IPS DF 6.9 (cell line): ENCODE measurements around the gene CHN1.

Experiments used
- DNase-seq: peaks from one replicate; pipeline ENCODE4 v3.0.0-alpha.2; 2013; ENCODE audit warnings: low read depth, low spot score
- H3K27ac ChIP-seq: one replicate; pipeline ENCODE4 v1.5.1; 2013; ENCODE audit warnings: low read length, control low read depth
- H3K27me3 ChIP-seq: 2 replicates; pipeline ENCODE4 v1.6.1; 2013; ENCODE audit warnings: mild to moderate bottlenecking, low read length; ENCODE audit not compliant: control insufficient read depth, insufficient read depth
- H3K36me3 ChIP-seq: 2 replicates; pipeline ENCODE4 v1.6.1; 2013; ENCODE audit warnings: low read length; ENCODE audit not compliant: control insufficient read depth, insufficient read depth
- H3K4me1 ChIP-seq: 2 replicates; pipeline ENCODE4 v1.6.1; 2013; ENCODE audit warnings: low read length; ENCODE audit not compliant: control insufficient read depth, insufficient read depth
- H3K4me3 ChIP-seq: 2 replicates; pipeline ENCODE4 v1.5.1; 2013; ENCODE audit warnings: mild to moderate bottlenecking, low read length
- H3K9me3 ChIP-seq: 2 replicates; pipeline ENCODE4 v1.6.1; 2013; ENCODE audit warnings: low read length, inconsistent platforms; ENCODE audit not compliant: control insufficient read depth, insufficient read depth
- WGBS: extraction: QIAGEN DNeasy Blood & Tissue Kit; methylation state at CpG from one replicate; pipeline ENCODE4 v1.1.7; 2013; ENCODE audit warnings: mixed read lengths, missing lambda C conversion rate; ENCODE audit not compliant: insufficient read length, insufficient coverage; 5-methylcytosine and 5-hydroxymethylcytosine counted together

CHN1 gene

DNA sequence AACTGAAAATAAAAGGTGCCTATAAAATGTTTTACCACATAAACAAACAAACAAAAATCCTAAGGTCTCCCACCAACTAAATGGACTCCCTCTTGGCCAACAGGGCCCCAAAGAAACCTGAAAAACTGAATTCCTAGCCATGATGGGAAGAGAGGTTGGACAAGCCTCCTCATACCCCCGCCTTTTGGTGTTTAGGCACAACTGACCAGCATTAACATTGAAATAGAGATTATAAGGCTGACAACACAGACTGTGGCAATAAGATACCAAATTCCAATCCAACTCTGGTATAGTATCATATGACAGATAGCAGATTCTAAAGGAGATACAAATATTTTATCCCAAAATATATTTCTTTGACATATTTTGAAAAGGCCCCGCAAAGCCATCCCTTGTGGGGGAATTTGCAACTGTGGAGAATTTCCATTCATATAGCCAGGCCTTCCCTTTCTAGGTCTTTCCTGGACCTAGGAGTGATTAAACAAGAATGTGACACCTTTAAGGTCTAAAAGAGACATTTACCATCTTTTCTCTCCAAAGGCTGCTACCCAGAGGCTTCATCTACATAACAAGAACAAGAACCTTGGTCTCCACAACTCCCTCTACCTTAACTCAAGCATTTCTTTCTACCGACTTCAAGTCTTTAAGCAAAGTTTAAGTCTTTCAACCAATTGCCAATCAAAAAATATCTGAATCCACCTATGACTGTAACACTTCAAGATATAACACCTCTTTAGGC lies 80.0 kb downstream of the CHN1 start:
- peak overlapping the region; percentile 94 for H3K27ac ChIP-seq
- H3K4me3 ChIP-seq = no peak overlapping the region
- no peaks in the 10 kb centered on the region for H3K36me3 ChIP-seq
- H3K27me3 ChIP-seq = no peaks in the 10 kb centered on the region
- H3K9me3 ChIP-seq = no peaks in the 10 kb centered on the region
- WGBS = no CpG with 5 or more reads among the region's 3 CpGs
- peak; percentile 57 for DNase-seq
- H3K4me1 ChIP-seq = no peaks in the 10 kb centered on the region

DNA sequence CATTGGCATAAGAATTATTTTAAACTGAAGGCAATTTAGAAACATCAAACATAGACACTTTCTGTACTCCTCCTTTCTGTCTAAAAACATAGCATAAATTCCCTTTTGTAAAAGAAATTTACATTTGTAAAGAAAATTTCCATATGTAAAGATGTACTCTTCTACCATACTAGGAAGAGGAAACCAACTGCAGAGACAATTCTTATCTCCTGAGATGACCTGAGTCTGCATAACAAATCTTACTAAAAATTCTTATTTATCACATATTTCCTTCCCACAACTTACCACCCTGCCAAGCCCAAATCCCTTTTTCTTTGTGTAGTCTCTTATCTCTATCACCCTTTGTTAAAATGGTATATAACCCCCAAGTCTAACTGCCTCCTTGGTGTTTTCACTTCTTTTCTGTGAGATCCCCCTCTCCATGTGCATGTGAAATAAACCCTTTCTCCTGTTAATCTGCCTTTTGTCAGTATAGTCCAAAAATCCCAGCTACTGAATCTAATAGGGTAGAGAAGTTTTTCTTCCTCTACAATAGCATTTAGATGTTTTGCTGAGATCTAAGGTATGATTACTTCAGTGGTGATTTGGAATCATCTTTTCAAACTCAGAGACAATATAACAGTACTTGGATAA lies 81.0 kb downstream of the CHN1 start:
- Histone ChIP-seq H3K36me3 (no peaks in the 10 kb centered on the region), H3K9me3 (no peaks in the 10 kb centered on the region), H3K4me3 (no peak overlapping the region), H3K27me3 (no peaks in the 10 kb centered on the region), H3K27ac (no peak overlapping the region), H3K4me1 (no peaks in the 10 kb centered on the region)
- no peak for DNase-seq

DNA sequence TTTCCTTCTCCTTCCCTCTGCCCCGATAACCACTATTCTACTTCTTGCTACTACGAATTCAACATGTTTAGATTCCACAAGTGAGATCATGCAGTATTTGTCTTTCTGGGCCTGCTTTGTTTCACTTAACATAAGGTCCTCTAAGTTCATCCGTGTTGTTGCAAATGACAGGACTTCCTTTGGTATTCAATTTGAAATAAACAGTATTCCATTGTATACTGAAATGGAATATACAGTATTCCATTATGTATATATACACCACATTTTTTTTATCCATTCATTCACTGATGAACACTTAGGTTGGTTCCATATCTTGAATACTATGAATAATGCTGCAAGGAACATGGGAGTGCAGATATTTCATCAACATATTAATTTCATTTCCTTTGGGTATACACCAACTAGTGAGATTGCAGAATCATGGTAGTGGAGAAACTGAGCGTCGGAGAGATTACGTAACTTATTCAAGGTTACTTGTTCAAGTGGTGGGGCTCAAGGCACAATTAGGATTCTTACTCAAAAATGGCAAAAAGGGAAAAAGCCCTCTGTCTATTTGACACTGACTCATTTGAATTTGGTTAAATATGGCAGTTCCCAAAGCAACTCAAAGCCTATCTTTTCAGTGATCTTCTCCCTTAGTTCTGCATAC lies 85.1 kb downstream of the CHN1 start:
- 100% methylated on average over 2 of the region's 6 CpGs for WGBS
- no peak for DNase-seq

DNA sequence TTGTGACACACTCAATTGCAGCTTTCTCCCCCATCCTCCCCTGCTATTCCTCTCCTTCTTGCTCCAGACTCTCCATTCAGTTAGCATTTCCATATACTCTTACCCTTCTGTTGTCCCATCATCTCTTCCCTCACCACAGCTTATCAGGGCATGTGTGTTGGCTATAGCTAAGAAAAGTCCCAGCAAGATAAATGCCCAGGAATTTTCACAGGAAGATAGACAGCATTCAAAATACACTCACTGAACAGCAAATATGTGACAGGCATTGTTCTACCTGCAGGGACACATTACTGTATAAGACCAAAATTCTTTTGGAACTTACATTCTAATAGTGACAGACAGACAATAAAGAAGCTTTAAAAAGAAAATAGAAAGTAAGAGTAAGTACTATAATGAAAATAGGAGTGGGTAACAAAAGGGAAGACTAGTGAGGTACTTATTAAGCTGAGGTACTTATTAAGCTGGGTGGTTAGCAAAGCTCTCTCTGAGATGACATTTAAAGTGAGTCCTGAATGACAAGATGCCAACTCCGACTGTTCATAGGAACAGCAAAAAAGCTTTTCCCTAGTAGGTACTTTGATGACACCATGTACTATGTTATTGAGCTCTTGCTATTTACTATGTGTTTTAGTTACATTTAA lies 86.2 kb downstream of the CHN1 start:
- no peaks in the 10 kb centered on the region for H3K36me3 ChIP-seq
- H3K4me1 ChIP-seq = peaks cover 3% of the 10 kb centered on the region; the same call in 1 of the 2 replicates
- no CpG with 5 or more reads among the region's 1 CpG for WGBS
- H3K9me3 ChIP-seq = no peaks in the 10 kb centered on the region
- no peak overlapping the region for H3K4me3 ChIP-seq
- no peaks in the 10 kb centered on the region for H3K27me3 ChIP-seq
- no peak overlapping the region for H3K27ac ChIP-seq
- no peak for DNase-seq

More for the DNA sequence above, 85.1 kb downstream of the CHN1 start:
- Histone ChIP-seq H3K4me3 (no peak overlapping the region), H3K27ac (no peak overlapping the region), H3K4me1 (peaks cover 2% of the 10 kb centered on the region; the same call in 1 of the 2 replicates), H3K36me3 (no peaks in the 10 kb centered on the region), H3K9me3 (no peaks in the 10 kb centered on the region), H3K27me3 (no peaks in the 10 kb centered on the region)

DNA sequence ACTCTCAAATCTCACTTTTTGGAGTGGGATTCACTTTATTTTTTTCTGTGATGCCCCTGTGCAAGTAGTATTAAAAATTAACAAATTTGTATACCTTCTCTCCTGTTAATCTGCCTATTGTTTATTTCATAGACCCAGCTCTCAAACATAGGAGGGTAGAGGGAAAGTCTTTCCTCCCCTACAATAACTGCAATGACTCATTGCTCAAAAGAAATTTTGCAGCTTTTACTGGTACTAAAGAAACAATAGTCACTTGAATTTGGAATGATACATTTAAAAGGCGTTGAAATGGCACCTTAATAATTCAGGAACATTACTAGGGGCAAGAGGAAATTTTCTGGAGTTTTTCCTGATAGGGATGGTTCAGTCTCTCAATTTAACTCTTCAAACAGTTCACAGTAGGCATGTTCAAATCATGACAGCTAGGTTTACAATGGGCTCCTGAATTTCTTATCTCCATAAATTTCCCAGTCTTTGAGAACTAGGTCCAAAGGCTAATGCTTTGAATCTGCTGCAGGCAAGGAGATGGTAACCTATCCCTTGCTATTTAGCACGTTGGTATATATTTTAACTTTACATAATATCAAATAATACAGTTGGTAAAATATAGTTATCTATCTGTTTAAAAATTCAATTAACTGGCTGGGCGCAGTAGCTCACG lies 88.8 kb downstream of the CHN1 start:
- Histone ChIP-seq H3K9me3 (no peaks in the 10 kb centered on the region), H3K4me3 (no peak overlapping the region), H3K27ac (no peak overlapping the region), H3K4me1 (peaks cover 3% of the 10 kb centered on the region; the same call in 1 of the 2 replicates), H3K27me3 (no peaks in the 10 kb centered on the region), H3K36me3 (no peaks in the 10 kb centered on the region)
- WGBS = no CpG with 5 or more reads among the region's 4 CpGs
- DNase-seq = no peak

DNA sequence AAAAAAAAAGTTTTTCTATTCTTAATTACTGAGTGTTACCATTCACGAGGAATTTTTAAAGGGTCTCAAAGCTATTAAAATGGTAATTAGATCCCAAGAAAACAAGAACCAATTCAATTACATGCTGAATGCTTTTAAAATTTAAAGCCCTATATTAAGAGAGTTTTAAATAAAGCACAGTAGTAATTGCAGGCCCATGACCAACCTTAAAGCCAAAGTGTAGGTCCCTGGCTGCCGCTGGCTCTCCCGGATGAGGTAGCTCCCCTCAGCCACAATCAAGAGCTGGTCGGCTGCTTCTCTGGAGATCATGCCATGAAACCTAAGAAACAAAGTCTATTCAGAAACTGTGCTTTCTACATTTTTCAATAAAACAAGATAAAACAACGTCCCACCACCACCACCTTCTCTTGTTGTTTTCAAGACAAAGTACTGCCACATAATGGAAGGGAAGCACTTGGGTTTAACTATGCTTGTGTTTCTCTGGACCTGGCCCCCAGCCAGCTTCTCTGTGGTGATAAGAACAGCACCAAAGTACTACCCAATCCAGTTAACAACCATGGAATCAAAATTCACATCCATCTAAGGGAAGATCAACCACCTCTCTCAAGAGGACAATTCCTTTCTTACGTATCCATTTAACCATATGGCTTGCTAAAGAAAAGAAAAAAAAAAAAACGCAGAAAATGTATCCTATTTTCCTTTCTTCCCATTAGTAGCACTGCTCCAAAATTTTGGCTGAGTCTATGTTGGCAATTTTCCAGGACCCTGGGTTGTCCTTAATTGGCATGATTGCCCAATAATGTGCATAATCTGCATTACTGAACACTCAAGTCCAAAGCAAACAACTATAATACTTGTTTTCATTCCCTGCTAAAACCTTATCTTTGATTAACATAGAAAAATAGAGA lies 90.1 kb downstream of the CHN1 start:
- H3K9me3 ChIP-seq = no peaks in the 10 kb centered on the region
- no peaks in the 10 kb centered on the region for H3K27me3 ChIP-seq
- WGBS = no CpG with 5 or more reads among the region's 7 CpGs
- H3K36me3 ChIP-seq = no peaks in the 10 kb centered on the region
- no peak for DNase-seq
- H3K4me3 ChIP-seq = no peak overlapping the region
- H3K4me1 ChIP-seq = peaks cover 3% of the 10 kb centered on the region; the same call in 1 of the 2 replicates
- no peak overlapping the region for H3K27ac ChIP-seq

DNA sequence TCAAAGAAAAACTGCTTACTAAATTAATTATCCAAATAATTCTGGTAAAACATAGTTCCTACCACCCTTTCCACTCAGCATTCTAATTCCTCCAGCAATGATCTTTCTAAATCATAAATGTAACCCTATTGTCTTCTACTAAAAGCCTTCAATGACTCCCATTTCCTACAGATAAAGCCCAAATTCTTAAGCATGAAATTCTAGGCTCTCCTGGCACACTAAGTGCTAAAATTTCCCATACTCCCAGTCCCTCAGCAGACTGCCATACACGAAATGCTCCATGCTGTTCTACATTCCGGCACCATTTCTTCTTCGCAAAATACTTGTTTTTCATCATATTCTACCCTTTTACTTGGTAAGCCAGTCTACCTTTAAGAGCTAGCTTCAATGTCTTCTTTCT lies 96.9 kb downstream of the CHN1 start:
- WGBS = no CpG with 5 or more reads among the region's 3 CpGs
- H3K36me3 ChIP-seq = no peaks in the 10 kb centered on the region
- H3K27ac ChIP-seq = no peak overlapping the region
- H3K27me3 ChIP-seq = no peaks in the 10 kb centered on the region
- no peak overlapping the region for H3K4me3 ChIP-seq
- no peak for DNase-seq
- H3K9me3 ChIP-seq = no peaks in the 10 kb centered on the region
- 0 out of 2 replicates have a peak, but pooled peaks cover 1% of the 10 kb centered on the region for H3K4me1 ChIP-seq

DNA sequence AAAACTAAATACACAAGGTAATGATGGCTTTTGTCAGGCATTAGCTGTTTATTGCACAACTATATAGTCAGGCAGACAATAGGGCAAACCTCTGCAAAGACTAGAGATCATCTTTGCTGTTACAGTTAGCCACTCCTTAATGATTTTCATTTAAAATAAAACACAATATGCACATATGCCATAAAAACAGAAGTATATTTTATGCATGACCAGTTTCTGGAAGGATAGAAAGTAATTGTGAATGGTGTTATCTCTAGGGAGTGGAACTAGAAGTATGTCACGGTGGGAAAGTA lies 102.0 kb downstream of the CHN1 start:
- Histone ChIP-seq H3K36me3 (no peaks in the 10 kb centered on the region), H3K4me1 (no peaks in the 10 kb centered on the region), H3K27ac (no peak overlapping the region), H3K4me3 (no peak overlapping the region), H3K9me3 (no peaks in the 10 kb centered on the region), H3K27me3 (no peaks in the 10 kb centered on the region)
- WGBS = no CpG with 5 or more reads among the region's 1 CpG
- no peak for DNase-seq

DNA sequence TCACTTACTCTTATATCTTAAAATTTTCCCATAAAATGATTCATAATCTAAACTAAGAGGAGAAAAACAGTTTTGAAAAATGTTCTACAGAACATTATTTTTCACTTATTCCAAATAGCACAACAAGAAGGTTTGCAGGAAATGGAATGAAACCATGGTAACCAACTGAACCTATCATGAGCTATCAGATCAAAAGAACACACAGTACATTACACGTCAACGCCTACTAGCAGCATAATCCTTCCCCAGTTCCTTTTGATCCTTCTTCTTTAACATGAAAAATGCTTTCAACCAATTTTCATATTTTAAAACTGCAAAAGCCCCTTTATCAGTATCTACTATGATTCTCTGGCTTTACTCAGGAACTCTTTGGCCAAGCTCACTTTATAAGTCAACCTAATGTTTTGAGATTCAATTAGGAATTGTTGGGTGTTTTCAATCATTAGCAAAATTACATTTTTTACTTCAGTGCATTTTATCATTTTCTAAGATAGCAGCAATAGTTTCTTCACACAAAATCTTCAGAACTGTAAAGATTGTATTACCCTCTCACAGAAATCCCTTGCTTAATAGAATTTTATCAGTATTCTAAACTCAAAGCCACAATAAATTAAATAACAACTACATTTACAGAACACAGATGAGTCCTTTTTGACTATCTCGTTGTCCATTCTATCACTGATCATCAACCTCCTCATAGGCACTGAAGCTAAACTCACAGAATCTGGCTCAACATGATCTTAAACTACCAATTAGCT lies 102.5 kb downstream of the CHN1 start:
- Histone ChIP-seq H3K4me3 (no peak overlapping the region), H3K4me1 (no peaks in the 10 kb centered on the region), H3K9me3 (no peaks in the 10 kb centered on the region), H3K27me3 (no peaks in the 10 kb centered on the region), H3K36me3 (no peaks in the 10 kb centered on the region), H3K27ac (no peak overlapping the region)
- DNase-seq = no peak
- no CpG with 5 or more reads among the region's 3 CpGs for WGBS
